Stimulated activated CD8-positive, alpha-beta memory T cell treated with anti-CD3 and anti-CD28 coated beads, Interleukin-2, amount 100 ng/mL, for 48 hours (primary cell): ENCODE measurements around the gene HOXC11.

ENCODE experiments used
- DNase-seq, 2 donors: peaks; one replicate each; pipeline ENCODE4 v3.0.0-alpha.2; 2020; ENCODE audit warnings: low read depth in 2 of 2

HOXC11 gene

GRCh38 chr12:53972722-53973235, at the start of gene HOXC11:
HOXC11 (plus strand) TSS chr12:53973126; CDS start chr12:53973242, 116 bp downstream.
- no peak for DNase-seq

GRCh38 chr12:53924521-53925405, 48.2 kb upstream of the HOXC11 start:
- DNase-seq: no peak

- DNase-seq: no peak
These were observed 45.5 kb upstream of the HOXC11 start for GRCh38 chr12:53927220-53928029.

GRCh38 chr12:53928054-53928835, 44.7 kb upstream of the HOXC11 start:
- no peak for DNase-seq

GRCh38 chr12:53929527-53929926, 43.4 kb upstream of the HOXC11 start:
- DNase-seq: no peak

DNA sequence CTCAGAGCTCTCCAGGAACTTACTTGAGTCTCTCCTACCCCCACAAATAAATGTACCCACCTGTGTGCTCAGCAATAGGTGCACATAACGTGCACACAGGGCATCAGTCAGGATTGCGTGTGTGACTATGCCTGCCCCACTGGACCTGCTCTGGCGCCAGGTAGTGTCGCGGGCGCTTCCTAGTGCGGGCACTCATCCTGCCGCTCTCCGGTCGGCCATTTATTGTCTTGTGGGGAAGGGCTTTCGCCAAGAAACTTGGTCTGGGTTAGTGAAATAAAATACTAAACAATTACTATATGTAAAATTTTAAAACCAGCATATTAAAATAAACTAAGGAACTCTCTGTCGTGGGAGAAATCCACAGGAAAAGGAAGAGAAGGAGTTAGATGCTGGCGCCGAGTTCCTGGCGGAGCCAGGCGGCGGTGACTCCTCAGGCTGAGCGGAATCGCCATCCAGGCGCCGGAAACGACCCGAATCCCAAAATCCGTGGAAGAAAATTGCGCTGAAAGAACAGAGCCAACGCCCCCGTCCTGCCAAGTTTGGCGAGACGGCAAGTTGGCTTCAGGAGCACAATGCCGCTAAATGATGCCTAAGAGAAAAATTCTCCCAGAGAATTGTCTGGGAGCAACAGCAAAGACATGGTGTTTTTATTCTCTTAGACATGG, 42.2 kb upstream of the HOXC11 start:
- DNase-seq: no peak

- DNase-seq: no peak
These were observed 40.9 kb upstream of the HOXC11 start for GRCh38 chr12:53931844-53932581.

DNA sequence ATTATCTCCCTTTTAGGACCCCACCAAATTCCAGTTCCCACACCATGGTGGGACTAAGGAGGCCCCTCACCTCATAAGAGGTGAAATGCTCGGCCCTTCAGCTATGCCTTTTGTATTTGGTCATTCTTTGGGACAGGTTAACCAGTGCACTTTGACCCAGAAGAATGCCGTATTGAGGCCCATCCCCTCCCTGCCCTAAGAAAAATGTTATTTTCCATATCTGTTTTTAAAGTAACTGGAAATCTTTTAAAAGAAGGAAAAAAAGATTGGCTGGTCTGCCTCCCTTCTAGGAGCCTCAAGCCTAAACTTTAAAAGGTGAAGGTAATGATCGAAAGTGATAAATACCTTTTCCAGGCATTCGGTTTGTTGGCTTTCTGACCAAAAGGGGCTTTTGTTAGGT, 40.0 kb upstream of the HOXC11 start:
- DNase-seq: no peak

- no peak for DNase-seq
These were observed 37.3 kb upstream of the HOXC11 start for GRCh38 chr12:53935383-53936341.

GRCh38 chr12:53937099-53937498, 35.8 kb upstream of the HOXC11 start:
- no peak for DNase-seq

DNA sequence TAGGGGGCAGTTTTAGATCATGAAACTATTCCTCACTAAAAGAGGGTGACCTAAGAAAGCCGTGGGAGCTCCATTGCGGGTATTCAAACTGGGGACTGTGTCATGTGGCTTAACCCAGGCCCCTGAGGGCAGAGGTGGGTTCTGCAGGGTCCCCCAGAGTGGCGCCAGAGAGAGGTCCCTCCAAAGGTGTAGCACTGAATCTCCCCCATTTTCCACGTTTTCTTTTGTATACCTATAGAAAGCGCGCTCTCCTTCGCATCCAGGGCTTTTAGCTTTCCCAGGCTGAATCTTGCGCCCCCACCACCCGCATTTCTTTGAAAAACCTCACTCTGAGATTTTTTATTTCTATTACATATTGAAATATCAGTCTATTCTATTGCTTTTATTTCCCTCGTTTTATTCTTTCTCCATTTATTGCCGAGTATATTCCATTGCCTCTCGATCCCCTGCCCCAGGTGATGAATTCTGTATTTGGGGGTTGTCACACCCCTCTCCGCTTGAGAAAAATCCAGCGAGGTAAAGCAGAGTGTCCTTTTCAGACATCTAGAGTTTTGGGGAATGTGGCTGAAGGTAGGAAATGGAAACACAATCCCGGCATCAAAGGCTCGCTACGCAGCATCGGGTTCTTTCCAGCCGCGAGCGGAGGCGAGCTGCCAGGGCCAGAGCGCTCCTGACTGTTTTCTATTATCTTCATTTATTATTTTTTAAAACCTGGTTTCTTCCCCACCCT, 35.2 kb upstream of the HOXC11 start:
- DNase-seq: no peak

GRCh38 chr12:53938326-53939140, 34.4 kb upstream of the HOXC11 start, which contains the start of gene HOXC13:
HOXC13 (plus strand) TSS chr12:53938831; CDS start chr12:53938907, 76 bp downstream.
- peak in 1 of 2 donors; percentile 40 for DNase-seq

DNA sequence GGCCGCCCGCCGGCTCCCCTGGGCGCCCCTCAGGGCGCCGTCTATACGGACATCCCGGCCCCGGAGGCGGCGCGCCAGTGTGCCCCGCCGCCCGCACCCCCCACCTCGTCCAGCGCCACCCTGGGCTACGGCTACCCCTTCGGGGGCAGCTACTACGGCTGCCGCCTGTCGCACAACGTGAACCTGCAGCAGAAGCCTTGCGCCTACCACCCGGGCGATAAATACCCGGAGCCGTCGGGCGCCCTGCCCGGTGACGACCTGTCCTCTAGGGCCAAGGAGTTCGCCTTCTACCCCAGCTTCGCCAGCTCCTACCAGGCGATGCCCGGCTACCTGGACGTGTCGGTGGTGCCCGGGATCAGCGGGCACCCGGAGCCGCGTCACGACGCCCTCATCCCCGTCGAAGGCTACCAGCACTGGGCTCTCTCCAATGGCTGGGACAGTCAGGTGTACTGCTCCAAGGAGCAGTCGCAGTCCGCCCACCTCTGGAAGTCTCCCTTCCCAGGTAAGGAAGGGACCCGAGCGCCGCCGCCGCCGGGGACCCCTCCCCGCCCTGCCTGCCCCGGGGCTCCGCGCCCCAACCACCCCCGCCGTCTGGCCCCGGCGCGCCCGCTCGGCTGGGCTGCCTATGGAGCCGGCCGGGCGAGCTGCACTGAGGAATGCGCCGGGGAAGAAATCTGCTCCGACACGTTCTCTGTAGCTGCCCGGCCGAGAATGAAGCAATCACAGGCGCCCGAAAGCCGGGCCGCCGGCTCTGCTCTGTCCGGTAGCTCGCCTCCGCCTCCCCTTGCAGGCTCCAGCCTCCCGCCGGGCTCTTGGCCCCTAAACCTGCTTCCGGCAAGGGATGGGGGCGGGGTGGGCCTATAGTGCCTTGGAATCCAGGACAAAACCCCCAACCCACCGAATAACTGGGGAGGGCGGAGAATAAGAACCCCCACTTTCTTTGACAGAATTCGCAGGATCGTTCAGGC, 33.5 kb upstream of the HOXC11 start:
- DNase-seq: no peak

DNA sequence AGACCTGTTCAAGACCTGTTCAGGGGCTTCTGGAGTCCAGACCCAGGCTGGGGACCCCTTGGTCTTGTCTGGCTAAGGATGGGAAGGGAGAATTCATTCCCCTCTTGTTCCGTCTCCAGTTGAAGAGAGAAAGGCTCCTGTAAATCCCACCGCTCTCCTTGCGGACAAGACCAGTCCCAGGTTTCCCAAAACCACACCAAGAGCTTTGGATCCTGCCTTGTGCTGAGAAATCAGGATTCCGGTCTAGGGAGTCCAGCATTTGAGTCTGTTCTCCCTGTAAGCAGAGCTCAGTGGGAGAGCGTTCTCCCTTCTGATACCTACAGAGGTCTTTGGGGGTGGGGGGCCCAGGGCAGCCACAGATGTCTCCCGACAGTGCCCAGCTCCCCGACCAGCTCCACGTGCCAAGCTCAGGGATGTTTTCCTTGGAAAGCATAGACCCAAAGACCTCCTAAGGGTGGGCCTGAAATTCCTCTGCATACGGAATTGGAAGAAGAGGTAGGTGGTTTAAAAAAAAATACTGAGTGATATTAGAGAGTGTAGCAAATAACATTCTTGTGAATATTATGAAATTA, 32.4 kb upstream of the HOXC11 start:
- no peak for DNase-seq

DNA sequence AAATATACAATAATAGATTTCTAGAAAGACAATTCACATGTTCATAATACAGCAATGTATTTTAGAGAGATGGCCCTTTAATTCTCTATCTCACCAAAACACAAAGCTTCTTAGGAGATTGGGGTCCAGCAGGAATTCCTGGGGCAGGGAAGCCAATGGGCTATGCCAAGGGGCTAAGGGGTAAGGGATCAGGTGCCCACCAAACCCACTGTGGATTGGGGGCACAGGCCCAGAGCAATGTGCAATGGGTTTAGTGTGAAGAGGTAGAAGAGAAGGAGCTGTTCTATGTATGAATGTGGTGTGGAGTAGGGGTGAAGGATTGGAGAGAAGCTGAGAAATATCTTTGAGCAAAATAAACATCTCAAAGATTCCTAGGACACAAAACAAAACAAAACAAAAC, 31.7 kb upstream of the HOXC11 start:
- DNase-seq: no peak

- no peak for DNase-seq
These were observed 31.2 kb upstream of the HOXC11 start for GRCh38 chr12:53941750-53942149.
